ENCODE data around the gene INHBE. TPM values are rescaled to one million over a fixed set of nuclear protein-coding genes. Genes with fewer than 3 reads are reported as not detected.

The INHBE gene
- total and polyA plus RNA-seq, 12 donors: 0.01 to 1.2 (median 0.38) TPM; not detected in 5

- intact Hi-C loops (cut with DNase I): no loop called here
- WGBS, 2 donors: 77 to 80% methylated on average over 15 of the region's 15 CpGs
- Histone ChIP-seq H3K4me3 (peak overlapping the region in 8 of 10 donors; percentile 1 to 68 (median 46)), H3K9me3 (no peaks in the 10 kb centered on the region), H3K27ac (peak overlapping the region in 6 of 10 donors; percentile 17 to 95 (median 42)), H3K36me3 (peaks cover 0 to 32% (median 0%) of the 10 kb centered on the region in 9 donors), H3K27me3 (peaks cover 9 to 80% (median 57%) of the 10 kb centered on the region in 7 donors), H3K4me1 (peaks cover 0 to 71% (median 16%) of the 10 kb centered on the region in 9 donors)
- ATAC-seq (no peak), DNase-seq (no peak)
- no peak for TF ChIP-seq CTCF (IDR thresholded peaks at IDR 0.05)
These were observed 22.0 kb downstream of the INHBE start for GRCh38 chr12:57476993-57477709.

- ATAC-seq (peak in 6 of 8 donors; percentile 22 to 49 (median 32)), DNase-seq (no peak)
These were observed 22.9 kb downstream of the INHBE start for GRCh38 chr12:57477710-57478681.

GRCh38 chr12:57479043-57479375, 23.9 kb downstream of the INHBE start:
- DNase-seq: no peak
- intact Hi-C loops (cut with DNase I): no loop called here
- peaks cover 9 to 63% (median 39%) of the 10 kb centered on the region in 7 donors for H3K27me3 ChIP-seq

More at GRCh38 chr12:57477710-57478681, 22.9 kb downstream of the INHBE start:
- H3K27me3 ChIP-seq: peaks cover 9 to 73% (median 49%) of the 10 kb centered on the region in 7 donors
- WGBS, 2 donors: 65 to 70% methylated on average over 12 of the region's 12 CpGs
- no peaks in the 10 kb centered on the region for H3K9me3 ChIP-seq
- intact Hi-C loops (cut with DNase I): no loop called here
- H3K4me3 ChIP-seq: peak overlapping the region in 8 of 10 donors; percentile 1 to 68 (median 46)
- H3K36me3 ChIP-seq: peaks cover 0 to 25% (median 0%) of the 10 kb centered on the region in 9 donors
- no peak for TF ChIP-seq CTCF (IDR thresholded peaks at IDR 0.05)
- H3K27ac ChIP-seq: peak overlapping the region in 6 of 10 donors; percentile 17 to 95 (median 42)
- H3K4me1 ChIP-seq: peaks cover 0 to 71% (median 16%) of the 10 kb centered on the region in 9 donors

More at GRCh38 chr12:57479043-57479375, 23.9 kb downstream of the INHBE start:
- H3K36me3 ChIP-seq: peaks cover 0 to 15% (median 0%) of the 10 kb centered on the region in 9 donors
- H3K9me3 ChIP-seq: no peaks in the 10 kb centered on the region
- peak overlapping the region in 5 of 10 donors; percentile 12 to 95 (median 50) for H3K27ac ChIP-seq
- WGBS, 2 donors: 86 to 89% methylated on average over 10 of the region's 10 CpGs
- ATAC-seq: no peak
- H3K4me3 ChIP-seq: peak overlapping the region in 1 of 10 donors; percentile 68
- no peak for TF ChIP-seq CTCF (IDR thresholded peaks at IDR 0.05)
- H3K4me1 ChIP-seq: peaks cover 0 to 62% (median 16%) of the 10 kb centered on the region in 9 donors
